Mesodermal cell (in vitro differentiated cells): ENCODE results near the gene LAMA1.
"Not testable (repeated sequence)": the region's sequence is repeated elsewhere in the genome, so short reads cannot be mapped to it uniquely, and the experiment has no call there.

Experiments
- H3K27ac ChIP-seq: 2 replicates; pipeline ENCODE4 v1.7.0; 2013; ENCODE audit warnings: mild to moderate bottlenecking, low read depth, low read length, moderate library complexity; ENCODE audit not compliant: severe bottlenecking
- H3K36me3 ChIP-seq: 2 replicates; pipeline ENCODE4 v1.7.1; 2013; ENCODE audit warnings: mild to moderate bottlenecking, low read length, moderate library complexity; ENCODE audit not compliant: control insufficient read depth, insufficient read depth
- H3K4me1 ChIP-seq: one replicate; pipeline ENCODE4 v1.7.1; 2013; ENCODE audit warnings: mild to moderate bottlenecking, low read length; ENCODE audit not compliant: insufficient read depth, control insufficient read depth, poor library complexity, severe bottlenecking
- H3K4me3 ChIP-seq: 2 replicates; pipeline ENCODE4 v1.7.0; 2013; ENCODE audit warnings: low read length, control low read depth, mild to moderate bottlenecking; ENCODE audit not compliant: insufficient read depth, poor library complexity, severe bottlenecking; ENCODE audit errors: extremely low read depth
- H3K9me3 ChIP-seq: 2 replicates; pipeline ENCODE4 v1.7.1; 2013; ENCODE audit warnings: mild to moderate bottlenecking, low read length, moderate library complexity; ENCODE audit not compliant: control insufficient read depth
- WGBS, 2 experiments: methylation state at CpG; one replicate each; pipeline ENCODE4 v1.1.5; 2013; ENCODE audit warnings: missing lambda C conversion rate in 2 of 2; ENCODE audit not compliant: insufficient coverage in 2 of 2; 5-methylcytosine and 5-hydroxymethylcytosine counted together

The LAMA1 gene

DNA sequence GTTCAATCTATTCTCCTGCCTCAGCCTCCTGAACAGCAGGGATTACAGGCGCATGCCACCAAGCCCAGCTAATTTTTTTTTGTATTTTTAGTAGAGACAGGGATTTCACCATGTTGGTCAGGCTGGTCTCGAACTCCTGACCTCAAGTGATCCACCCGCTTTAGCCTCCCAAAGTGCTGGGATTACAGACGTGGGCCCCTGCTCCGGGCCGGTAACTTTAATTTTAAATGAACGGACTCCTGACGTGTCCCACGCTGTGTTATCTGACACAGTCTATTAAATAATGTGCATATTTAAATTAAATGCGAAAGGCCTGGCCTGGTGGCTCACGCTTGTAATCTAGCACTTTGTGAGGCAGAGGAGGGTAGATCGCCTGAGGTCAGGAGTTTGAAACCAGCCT, 27.3 kb upstream of the LAMA1 start:
- H3K4me1 ChIP-seq, H3K36me3 ChIP-seq, H3K27ac ChIP-seq, H3K4me3 ChIP-seq, H3K9me3 ChIP-seq: not testable (repeated sequence)
- WGBS, 2 experiments = 91 to 98% methylated on average over 11 to 12 of the region's 12 CpGs

DNA sequence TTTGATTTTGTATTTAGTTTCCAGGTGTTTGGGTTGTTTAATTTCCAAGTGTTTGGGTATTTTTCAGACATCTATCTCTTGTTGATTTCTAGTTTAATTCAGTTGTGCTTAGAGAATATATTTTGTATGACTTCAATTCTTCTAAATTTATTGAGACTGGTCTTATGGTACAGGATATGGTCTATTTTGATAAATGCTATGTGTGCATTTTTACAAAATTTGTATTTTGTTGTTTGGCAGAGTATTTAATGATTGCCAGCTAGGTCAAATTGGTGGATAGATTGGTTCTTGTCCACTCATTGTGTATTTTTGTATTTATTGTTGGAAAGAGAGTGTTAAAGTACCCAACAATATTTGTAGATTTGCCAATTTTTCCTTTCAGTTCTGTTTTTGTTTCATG, 23.7 kb upstream of the LAMA1 start:
- Histone ChIP-seq H3K9me3 (no peaks in the 10 kb centered on the region), H3K4me3 (no peak overlapping the region), H3K4me1 (no peaks in the 10 kb centered on the region), H3K27ac (no peak overlapping the region), H3K36me3 (no peaks in the 10 kb centered on the region)

DNA sequence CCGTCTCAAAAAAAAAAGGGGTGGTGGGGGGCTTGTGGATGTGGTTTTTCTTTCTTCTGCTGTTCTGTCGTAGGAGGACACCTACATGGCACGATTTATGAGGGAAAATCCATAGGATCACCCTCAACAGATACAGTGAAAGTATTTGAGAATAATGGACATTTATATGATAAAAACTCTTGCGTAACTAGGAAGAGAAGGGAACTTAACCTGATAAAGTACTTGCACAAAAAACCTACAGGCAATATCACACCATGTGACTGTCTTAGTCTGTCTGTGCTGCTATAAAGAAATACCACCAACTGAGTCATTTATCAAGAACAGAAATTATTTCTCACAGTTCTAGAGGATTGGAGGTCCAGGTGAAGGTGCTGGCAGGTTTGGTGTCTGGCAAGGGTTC, 21.8 kb upstream of the LAMA1 start:
- no peaks in the 10 kb centered on the region for H3K4me1 ChIP-seq
- no peaks in the 10 kb centered on the region for H3K9me3 ChIP-seq
- 83 to 100% methylated on average over 1 of the region's 4 CpGs for WGBS, 2 experiments
- no peak overlapping the region for H3K4me3 ChIP-seq
- H3K27ac ChIP-seq = no peak overlapping the region
- no peaks in the 10 kb centered on the region for H3K36me3 ChIP-seq

DNA sequence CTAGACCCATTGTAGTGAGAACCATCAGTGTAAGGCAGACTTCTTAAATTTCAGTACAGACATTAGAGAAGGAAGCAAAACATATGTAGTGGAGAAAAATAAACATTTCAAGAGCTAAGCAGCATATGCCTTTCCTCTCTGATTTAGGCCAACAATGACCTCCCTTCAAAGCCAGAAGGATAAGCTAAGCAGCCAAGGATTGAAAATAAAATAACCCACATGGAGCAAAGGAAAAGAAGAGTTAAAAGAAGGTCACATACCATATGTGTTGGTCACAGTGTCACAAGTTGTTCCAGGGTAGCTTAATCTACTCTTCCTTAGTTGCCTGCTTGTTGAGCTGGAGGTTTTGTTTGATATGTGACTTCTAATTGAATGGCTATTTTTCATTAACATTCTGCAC, 15.6 kb upstream of the LAMA1 start:
- H3K4me3 ChIP-seq = no peak overlapping the region

DNA sequence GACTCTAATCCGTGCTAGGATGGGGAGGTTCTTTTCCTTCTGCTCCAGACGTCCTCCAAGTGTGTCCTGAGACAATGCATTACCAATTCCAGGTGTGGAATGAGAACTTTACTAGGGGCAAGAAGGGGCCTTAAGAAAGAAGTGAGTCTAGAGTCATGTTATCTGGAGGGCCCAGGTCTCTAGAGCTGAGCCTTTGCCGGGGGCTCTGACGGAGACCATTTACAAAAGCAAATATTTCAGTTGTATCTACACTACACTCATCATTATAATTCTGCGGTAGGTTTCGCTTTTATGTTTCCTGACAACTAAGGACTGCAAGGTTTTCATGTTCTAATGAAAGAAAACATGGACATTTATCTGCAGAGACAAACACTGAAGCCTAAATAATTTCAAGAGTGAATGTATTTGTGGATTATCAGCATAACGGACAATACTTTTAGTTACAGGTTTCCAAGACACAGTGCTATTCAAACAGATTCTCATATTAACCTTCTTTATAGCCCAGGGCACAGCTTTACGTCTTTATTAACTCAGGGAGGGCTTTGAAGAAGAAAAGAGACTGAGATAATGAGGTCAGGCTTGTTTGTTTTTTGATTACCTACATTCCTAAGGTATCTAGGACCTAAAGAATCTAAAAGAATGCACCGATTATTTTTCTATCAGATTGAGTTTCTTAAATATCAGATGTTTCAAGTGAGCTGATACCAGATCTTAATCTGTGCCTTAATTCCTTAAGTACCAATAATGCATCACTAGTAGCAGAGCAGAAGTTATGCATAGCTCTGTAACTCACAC, 15.0 kb upstream of the LAMA1 start:
- Histone ChIP-seq H3K4me1 (peaks cover 14% of the 10 kb centered on the region), H3K36me3 (no peaks in the 10 kb centered on the region), H3K4me3 (no peak overlapping the region), H3K9me3 (no peaks in the 10 kb centered on the region), H3K27ac (peak overlapping the region; percentile 76)
- WGBS, 2 experiments = 83 to 100% methylated on average over 2 to 3 of the region's 9 CpGs

More for the DNA sequence above, 15.6 kb upstream of the LAMA1 start:
- H3K4me1 ChIP-seq = peaks cover 14% of the 10 kb centered on the region
- H3K27ac ChIP-seq = peak overlapping the region; percentile 76
- no peaks in the 10 kb centered on the region for H3K9me3 ChIP-seq
- no peaks in the 10 kb centered on the region for H3K36me3 ChIP-seq

DNA sequence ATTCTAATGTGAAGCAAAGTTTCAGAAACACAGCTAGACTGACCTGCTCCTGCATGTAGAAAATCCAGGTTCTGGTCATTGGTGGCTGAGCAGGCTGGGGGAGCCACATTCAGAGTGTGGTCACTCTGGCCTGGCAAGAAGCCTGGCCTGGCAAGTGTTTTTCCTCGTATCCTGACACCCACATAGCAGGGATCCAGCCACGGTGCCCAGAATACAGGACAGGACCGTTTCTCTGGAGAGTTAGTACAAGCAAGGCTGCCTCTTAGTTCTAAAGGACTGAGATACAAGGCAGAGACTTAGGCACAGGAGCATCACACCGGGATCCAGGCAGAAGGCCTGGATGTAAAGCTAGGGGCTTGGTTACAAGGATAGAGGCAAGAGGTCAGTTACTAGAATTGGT, 4.8 kb upstream of the LAMA1 start:
- Histone ChIP-seq H3K27ac (no peak overlapping the region), H3K9me3 (no peaks in the 10 kb centered on the region), H3K4me1 (no peaks in the 10 kb centered on the region), H3K4me3 (no peak overlapping the region), H3K36me3 (no peaks in the 10 kb centered on the region)
- WGBS, 2 experiments = 87 to 98% methylated on average over 4 of the region's 4 CpGs

DNA sequence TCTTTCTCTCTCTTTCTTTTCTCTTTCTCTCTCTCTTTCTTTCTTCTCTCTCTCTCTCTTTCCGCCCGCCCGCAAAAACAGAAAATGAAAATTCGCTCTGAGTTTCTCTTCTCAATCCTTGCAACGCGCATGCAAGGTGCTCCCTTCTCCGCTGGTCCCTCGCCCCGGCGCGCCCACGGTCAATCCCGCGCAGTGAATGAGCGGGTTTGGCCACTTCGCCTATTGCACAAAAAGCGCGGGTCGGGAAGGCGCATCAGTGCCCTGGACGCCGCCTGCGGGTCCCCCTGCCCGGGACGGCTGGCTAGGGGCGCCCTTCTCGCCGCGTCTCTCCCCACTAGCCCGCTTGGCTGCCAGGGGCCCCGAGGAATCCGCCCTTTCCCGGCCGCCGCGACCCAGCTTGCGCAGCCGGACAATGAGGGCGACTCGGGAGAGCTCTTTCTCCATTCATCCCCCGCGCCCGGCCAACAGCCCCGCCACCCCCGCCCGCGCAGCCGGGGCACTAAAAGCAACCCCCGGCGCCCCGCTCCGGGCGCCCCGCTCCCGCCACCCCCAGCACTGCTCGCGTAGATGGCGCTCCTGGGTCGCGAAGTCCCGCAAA, 706 bp downstream of the LAMA1 start:
- Histone ChIP-seq H3K4me3 (peak overlapping the region; percentile 71), H3K36me3 (no peaks in the 10 kb centered on the region), H3K9me3 (no peaks in the 10 kb centered on the region), H3K4me1 (no peaks in the 10 kb centered on the region), H3K27ac (no peak overlapping the region)
- WGBS, 2 experiments = 0% methylated on average over 40 to 53 of the region's 61 CpGs

DNA sequence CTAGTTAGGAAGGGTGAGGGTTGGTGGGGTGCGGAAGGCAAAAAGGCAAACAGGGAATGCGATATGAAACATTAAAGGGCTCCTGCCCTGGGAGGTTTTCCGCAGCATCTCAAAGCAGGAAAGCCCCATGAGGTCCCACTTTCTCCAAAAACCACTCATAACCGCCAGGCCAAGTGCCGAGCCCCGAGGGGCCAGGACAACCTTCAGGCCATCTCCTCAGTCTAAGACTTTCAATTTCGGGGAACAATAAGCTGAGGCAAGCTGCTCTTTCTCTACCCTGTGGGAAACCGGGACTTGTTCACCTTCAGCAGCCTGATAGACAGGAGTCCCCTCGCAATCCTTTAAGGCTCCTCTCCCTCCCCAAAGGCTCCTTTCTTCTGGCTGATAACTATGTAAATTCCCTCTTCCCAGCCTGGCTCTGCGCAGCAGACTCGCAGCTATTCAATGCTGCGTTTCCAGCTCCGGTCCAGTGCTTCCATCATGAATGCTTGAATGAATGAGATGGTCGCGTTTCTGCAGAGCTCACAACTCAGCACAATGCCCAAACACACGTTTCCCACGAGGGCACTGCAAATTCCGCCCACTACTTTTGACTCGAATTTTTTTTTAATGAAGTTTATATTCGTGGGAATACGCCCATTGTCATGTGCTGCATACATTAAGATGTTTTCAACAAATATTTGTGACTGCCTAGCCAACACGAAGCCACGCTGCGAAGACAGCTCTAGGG, 1.4 kb downstream of the LAMA1 start:
- peak overlapping the region; percentile 71 for H3K4me3 ChIP-seq
- WGBS, 2 experiments = 1 to 18% methylated on average over 11 to 19 of the region's 24 CpGs
- peaks cover 3% of the 10 kb centered on the region for H3K4me1 ChIP-seq
- H3K27ac ChIP-seq = no peak overlapping the region
- H3K36me3 ChIP-seq = no peaks in the 10 kb centered on the region
- H3K9me3 ChIP-seq = no peaks in the 10 kb centered on the region

DNA sequence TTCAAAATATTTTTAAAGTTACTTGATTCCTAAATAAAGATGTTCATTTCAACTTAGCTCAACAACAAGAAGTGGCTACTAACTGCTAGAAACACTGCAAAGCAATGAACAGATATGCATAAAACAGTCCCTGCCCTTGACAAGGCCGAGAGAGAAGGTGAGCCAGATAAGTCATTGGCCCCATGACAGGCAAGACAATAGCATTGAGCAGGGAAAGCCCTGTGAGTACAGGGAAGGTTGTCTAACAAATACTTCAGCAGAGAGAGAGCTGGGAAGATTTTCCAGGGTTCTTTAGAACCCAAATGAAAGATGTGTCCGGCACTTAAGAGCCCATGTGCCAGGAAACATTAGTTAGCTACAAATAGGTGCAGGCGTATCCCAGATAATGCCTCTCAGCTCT, 4.7 kb downstream of the LAMA1 start:
- Histone ChIP-seq H3K27ac (no peak overlapping the region), H3K9me3 (no peaks in the 10 kb centered on the region), H3K4me3 (no peak overlapping the region), H3K36me3 (no peaks in the 10 kb centered on the region), H3K4me1 (peaks cover 9% of the 10 kb centered on the region)
- 84 to 89% methylated on average over 3 of the region's 3 CpGs for WGBS, 2 experiments

DNA sequence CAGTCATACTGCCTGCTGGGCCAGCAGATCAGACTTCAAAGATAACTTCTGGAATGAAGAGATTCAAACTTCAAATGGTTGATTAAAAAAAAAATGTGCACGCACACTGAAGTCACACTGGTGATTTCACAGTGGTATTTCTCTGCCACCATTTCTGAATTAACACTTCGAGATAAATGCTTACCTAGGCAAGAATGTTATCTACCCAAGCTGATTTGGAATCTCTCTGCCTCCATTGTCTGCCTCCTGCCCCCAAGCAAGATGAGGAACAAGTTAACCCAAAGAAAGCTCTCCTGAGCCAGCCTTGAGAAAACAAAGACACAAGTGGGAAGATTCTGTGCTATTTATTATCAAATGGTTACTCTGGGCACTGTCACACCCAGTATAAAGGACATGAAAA, 6.5 kb downstream of the LAMA1 start:
- Histone ChIP-seq H3K4me3 (no peak overlapping the region), H3K9me3 (no peaks in the 10 kb centered on the region), H3K36me3 (no peaks in the 10 kb centered on the region), H3K4me1 (peaks cover 9% of the 10 kb centered on the region), H3K27ac (no peak overlapping the region)
- WGBS, 2 experiments = 74 to 85% methylated on average over 2 of the region's 2 CpGs

DNA sequence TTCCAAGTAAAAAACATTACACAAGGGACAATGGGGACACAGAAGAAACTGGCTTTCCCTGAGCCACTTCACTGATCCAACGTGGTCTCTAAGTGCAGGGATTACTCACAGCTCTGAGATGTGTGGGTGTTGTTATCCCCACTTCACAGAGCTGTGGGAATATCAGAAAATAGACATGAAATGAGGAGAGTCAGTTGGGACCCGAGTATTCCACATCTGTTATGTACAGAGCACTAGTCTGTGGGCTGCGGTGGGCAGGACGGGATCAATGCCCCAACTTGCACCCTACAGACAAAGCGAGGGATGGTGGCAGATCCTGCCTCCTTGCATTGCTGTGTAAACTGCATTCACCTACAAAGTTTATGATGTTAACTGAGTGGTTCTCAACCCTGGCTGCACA, 11.7 kb downstream of the LAMA1 start:
- no peaks in the 10 kb centered on the region for H3K36me3 ChIP-seq
- 82 to 93% methylated on average over 3 to 5 of the region's 5 CpGs for WGBS, 2 experiments
- no peaks in the 10 kb centered on the region for H3K9me3 ChIP-seq
- no peak overlapping the region for H3K27ac ChIP-seq
- no peak overlapping the region for H3K4me3 ChIP-seq
- peaks cover 4% of the 10 kb centered on the region for H3K4me1 ChIP-seq
